PFSK-1 (cell line): ENCODE data around the gene RFTN1.

ENCODE experiments used
- POLR2AphosphoS5 ChIP-seq: IDR thresholded peaks from 2 replicates; pipeline ENCODE4 v1.6.1; 2012; ENCODE audit warnings: low read depth, mild to moderate bottlenecking, control low read depth, low read length, moderate library complexity
- REST ChIP-seq, 2 experiments: IDR thresholded peaks; 2 replicates each; pipeline versions ENCODE4 v1.6.1 to v1.8.0; 2011 to 2012; ENCODE audit warnings: low read depth in 2 of 2, low read length in 2 of 2, control low read depth in 1 of 2, inconsistent platforms in 1 of 2, mild to moderate bottlenecking in 1 of 2, moderate library complexity in 1 of 2; ENCODE audit not compliant: insufficient read depth in 1 of 2
- TAF1 ChIP-seq: IDR thresholded peaks from 2 replicates; pipeline ENCODE4 v1.6.1; 2012; ENCODE audit warnings: low read length, control low read depth, borderline replicate concordance; ENCODE audit not compliant: insufficient read depth

- TF ChIP-seq POLR2AphosphoS5 (no peak), REST (IDR thresholded peaks at IDR 0.05; ENCODE audit: insufficient read depth in 1 of 2, low read depth in 2 of 2, low read length in 2 of 2) (no peak), TAF1 (no peak)
Measured at GRCh38 chr3:16346413-16347081, 167.0 kb downstream of the RFTN1 start.
